NOMO-1 treated with dmso at 0.1 percent for 144 hours (cell line): ENCODE data around the gene TRPM5.

ENCODE experiments used
- DNase-seq: peaks from one replicate; lab custom pipeline; 2025; ENCODE audit not compliant: unreplicated experiment; lab: John Stamatoyannopoulos, UW

TRPM5 gene

DNA sequence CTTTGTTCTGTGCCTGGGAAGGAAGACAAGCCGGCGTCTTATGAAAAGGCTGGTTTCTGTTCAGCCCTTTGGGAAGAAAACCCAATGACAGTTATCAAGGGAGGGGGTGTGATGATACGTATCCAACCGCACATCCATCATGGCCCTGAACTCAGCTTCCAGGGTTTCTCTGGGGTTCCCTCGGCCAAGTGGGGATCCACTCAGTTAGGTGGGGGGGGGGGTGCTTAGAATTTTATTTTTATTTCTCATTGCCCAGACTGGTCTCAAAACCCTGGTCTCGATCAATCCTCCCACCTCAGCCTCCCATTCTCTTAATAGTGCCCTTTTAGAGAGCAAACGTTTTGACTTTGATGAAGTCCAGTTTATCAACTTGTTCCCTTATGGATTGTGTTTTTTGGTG lies 26.2 kb upstream of the TRPM5 start:
- no peak for DNase-seq

DNA sequence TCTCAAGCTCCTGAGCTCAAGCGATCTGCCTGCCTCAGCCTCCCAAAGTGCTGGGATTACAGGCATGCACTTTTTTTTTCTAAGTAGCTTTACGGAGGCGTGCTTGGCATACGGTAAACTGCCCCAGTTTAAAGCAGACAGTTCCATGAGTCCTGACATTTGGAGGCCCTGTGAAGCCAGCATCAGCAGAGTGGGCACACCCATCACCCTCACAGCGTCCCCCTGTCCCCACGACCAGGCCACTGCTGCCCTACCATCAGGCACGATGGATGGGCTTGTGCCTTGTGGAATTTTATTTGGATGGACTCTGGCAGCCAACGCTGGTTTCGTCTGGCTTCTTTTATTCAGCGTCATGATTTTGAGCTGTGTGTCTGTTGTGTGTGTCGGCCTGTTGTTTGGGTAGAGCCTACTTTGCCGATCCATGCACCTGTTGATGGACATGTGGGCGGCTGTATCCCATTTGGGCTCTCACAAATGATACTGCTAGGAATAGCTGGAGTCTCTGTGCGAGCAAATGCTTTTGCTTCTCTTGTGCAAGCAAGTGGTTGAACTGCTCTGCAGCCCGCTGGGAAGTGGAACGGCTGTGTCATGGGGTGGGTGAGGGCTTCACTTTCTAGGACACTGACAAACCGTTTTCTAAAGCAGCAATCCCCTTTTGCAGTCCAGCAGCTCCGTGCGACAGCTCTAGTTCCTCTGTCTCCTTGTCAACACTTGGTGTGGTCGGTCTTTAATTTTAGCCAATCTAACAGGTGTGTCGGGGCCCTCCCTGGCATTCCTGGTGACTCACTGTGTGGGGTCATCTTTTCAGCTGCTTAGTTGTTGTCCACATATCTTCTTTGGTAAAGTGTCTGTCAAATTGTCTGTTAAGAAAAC lies 24.3 kb upstream of the TRPM5 start:
- DNase-seq: no peak

DNA sequence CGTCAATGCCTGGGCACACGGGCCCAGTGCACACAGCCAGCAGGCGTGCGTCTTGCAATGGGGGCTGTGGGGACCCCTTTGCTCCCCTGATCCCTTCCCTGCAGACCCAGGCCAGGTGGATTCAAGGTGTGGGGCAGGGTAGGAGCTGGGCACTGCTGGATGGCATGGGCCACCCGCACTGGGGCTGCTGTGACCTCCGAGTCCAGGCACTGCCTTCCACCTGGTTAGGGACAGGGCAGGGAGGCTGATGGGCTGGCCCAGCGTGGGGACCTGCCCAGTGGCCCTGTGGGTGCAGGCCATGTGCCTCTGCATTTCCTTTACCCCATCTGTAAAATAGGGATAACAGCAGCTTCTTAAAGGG lies 23.4 kb upstream of the TRPM5 start:
- DNase-seq: no peak

DNA sequence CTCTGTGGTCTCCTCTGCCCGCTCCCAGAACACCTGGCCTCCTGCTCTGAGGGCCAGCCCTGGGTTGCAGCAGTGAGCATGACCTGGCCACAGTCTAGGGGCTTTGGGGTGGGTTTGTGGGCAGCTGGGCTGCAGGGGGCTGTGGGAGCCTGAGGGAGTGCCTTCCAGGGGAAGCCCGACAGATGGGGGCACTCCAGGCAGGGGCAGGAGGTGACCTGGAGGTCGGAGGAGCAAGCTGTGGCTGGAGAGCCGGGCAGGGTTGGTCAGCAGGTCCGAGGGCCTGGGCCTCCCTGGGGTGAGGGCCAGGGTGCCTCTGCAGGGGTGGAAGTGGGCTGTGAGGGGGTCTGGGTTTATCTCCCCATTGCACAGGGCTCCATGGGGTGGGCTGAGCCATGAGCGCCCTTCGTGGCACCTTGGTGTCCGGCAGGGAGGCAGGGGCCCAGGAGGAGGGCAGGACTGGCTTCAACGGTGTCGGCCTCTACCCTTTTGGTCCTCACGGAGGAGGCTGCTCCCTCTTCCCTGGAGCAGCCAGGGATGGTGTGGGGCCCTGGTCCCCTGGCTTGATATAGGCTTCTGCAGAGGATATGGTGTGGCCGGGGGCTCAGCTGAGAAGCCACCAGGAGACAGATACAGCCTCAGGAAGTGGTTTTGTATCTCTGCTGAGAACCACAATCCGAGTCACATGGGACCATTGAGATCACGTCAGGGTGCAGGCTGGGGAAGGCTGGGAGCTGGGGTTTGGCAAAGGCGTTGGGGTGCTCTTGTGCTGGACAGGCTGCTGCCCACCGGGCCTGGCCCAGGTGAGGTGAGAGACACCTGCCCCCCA lies 22.8 kb upstream of the TRPM5 start:
- DNase-seq: no peak

DNA sequence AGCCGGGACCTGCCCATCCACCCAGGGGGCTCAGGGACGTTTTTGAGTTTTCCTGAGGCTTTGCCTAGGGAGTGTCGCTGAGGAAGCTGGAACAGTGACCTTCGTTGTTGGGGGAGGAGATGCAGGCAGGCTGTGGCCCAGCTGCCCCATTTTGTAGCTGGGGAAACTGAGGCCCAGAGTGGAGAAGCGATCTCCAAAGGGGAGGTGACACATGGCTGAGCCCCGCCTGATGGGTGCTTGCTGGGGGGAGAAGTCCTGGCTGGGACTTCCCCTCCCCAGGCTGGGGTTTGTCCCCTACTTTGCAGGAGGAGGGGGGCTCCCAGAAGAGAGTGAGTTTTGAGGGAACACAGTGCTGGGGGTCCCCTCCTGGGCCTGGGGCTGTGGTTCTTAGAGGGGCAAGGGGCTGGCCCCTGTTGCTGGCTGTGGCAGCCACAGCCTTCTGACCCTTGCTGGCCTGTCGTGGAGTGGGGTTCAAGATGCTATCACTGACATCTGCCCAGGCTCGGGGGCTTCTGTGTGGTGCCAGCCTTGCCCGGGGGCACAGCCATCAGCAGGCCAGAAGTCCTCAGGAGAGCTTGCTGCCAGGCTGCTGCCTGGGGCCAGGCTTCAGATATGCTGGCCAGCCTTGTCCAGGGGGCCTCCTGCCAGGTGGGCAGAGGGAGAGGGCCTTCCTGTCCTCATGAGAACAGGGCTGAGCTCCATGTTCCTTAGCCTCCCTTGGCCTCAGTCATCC lies 21.9 kb upstream of the TRPM5 start:
- DNase-seq: no peak

DNA sequence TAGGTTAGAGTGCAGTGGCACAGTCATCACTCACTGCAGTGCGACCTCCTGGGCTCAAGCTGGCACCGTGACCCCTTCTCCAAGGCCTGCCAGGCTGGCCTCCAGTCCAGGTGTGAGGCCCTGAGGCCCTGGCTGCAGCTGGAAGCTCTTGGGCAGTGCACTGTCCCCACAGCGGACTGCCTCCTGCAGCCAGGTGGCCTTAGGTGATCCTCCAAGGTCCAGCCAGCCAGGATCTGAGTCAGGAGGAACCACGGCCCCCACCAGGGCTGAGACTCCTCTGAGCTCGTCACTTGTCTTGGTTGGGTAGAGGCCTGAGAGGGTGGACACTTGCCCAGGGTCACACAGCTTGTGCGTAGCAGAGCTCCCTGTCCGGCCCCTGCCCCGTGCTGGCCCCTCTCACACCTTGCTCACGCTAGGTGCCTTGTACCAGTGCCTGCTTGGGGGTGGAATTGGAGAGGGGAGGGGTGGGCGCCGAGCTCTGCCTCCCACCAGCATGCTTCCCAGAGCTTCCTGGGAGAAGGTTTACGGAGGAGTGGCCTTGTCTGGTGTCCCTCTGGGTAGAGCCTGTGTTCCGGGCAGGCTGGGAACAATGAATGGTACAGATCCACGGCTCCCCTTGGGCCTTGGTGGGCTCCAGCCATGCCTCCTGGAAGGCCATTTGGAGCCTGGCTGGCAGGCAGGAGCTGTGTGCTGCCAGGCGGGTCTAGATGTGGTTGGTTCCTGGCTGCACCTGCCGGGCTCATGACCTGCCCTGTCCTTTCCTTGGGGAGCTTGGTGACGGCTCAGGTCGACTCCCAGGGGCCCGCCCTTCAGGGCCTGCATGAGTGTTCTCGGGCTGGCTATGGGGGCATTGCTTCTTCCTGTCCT lies 21.1 kb upstream of the TRPM5 start:
- DNase-seq: no peak

DNA sequence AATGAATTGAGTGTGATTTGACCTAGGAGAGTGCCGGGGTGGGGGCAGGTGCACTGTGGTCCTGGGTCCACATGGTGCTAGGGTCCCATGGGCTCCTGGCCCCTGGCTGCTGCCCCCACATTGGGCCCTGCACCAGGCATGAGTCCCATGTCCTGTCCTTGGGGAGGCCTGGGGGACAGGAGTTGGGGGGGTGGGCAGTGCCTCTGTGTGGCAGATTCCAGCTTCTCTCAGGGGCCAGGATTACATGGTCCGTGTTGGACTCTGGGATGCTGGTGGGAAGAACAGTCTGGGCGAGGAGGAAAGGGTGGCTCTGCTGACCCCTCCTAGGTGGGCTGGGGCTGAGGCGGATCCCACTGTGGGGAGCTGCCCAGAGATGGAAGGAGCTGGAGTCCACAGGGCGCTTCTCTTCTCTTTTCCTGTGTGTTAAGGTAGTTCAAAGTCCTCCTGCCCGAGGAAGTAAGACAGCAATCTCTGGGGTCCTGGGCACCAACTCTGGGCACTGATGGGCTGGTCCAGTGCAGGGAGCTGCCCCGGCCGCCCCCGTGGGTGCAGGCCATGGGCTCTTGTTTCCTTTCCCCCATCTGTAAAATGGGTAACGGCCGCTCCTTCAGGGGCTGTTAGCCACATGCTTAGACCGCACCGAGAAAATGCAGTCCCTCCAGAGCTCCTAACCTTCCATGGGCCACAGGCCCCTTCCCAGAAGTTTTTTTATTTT lies 20.3 kb upstream of the TRPM5 start:
- no peak for DNase-seq

DNA sequence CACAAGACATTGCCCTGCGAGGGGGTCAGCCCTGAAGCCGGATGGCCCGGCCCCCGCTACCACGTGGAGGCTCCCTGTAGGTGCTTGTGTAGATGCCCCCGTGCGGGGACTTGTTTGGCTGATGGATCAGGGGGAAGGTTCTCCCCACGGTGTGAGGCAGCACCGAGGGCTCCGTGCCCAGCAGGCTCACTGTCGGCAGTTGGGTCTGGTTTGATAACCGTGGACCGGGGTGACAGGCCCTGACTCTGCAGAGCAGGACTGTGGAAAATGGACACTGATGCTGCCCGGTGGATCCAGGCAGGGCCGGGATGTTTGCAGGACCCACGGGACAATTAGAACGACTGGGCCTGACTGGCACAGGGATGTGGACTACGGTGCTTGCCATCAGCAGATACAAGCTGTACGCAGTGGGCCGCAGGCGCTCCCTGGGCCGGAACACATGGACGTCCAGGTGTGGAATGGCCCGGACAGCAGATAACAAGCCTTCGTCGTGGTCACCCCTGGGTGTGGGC lies 19.5 kb upstream of the TRPM5 start:
- DNase-seq: no peak

DNA sequence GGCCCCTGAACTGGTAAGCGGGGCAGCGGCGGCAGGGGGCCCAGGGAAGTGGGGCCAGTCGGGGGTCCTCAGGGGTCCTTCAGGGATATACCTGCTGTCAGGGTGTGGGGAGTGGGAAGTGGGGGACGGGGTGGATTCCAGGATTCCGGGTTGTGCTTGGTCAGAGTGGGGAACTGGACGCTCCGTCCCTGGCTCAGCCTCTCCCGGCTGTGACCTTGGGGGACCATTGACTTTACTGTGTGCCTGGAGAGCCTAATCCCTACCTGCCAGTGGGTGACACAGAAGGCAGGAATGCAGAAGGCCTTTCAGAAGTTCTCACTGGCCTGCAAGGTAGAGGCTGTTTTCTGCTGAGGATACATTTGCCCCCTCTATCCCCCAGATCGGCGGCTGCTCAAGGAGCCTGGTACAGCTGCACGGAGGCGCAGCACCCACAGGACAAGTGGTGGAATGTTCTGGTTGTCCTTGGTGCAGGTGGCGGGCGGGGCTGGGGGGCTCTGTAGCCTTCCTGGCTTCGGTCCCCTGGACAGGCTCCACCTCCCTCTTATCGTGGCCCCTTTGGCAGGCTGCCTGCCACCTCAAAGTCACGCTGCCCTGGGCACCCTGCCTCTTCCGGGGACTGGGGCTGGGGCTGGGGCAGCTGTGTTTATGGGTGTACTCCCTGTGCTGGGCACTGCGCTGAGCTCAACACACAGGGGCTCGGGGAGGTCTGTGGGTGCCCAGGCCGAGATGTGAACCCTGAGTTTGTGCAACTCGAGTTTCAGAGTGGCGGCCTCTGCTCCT lies 18.9 kb upstream of the TRPM5 start:
- no peak for DNase-seq

DNA sequence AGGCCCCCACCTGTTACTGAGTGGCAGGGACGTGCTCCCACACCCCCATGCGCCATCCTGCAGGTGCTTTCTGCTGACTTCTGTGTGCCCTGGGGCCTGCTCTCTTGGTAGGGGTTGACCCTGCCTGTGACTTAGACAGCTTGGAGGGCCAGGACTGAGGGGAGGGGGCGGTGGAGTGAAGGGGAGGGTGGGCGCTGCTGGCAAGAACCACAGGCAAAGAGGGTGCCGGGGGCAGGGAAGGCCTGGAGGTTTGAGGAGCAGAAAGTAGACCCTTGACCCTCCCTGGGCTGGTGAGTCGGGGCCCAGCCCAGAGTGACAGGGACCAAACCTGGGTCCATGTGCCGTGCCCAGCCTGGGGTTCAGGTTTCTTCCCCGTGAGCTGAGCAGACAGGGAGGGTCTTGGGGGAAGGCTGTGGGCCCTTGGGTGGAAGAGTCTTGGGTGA lies 18.2 kb upstream of the TRPM5 start:
- DNase-seq: no peak

DNA sequence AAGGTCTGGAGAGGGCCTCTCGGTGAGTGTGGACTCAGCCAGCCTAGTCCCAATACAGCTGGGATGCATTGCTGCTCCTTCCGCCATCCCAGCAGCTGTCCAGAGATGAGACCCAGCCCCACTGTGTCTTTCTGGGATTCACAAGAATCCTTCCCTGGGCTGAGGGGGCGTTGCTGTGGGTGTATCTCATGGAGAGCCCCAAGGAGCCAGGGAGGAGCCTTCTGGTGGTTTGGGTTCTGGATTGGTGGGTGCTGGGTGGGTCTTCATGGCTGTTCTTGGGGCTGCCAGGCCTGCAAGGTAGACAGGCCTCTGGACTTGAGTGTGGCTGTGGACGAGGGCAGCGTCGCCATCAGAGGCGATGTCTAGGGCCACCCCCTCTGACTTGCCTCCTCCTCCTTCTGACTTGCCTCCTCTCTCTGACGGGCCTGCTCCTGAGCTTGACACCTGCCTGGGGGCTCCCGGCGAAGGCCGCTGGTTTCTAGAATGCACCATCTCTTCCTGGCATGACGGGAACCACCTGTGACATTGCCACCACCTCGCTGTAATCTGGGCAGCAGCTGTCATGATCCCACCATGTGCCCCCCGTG lies 17.7 kb upstream of the TRPM5 start:
- no peak for DNase-seq

DNA sequence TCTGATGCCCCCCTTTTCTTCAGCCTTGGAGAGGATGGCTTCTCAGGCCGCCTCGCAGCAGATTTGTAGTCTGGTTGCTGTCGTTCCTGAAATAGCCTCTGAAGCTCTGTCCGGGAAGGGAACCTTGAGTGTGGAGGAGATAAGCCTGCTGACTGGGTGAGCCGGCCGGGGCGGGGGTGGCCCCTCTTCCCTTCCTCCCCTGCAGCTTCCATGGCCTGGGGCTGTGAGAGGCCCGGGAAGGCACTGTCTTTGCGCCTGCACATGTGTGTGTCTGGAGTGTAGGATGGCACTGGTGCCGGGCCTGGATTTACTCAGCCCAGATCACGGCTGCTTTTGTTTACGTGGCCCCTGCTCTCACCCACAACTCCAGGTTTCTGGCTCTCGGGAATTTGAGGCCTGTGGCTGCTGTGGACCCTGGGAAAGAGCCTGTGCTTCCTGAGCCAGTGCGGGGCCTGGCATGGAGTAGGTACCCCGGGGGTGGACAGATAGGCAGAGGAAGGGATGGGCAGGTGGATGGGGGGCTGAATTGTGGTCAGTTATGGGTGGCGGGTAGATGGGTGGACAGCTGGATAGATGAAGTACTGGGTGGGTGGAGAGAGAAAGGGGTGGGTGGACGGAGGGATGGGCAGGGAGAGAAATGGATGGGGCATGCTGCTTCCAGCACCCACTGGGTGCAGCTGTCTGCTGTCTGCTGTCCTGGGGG lies 17.1 kb upstream of the TRPM5 start:
- DNase-seq: no peak

DNA sequence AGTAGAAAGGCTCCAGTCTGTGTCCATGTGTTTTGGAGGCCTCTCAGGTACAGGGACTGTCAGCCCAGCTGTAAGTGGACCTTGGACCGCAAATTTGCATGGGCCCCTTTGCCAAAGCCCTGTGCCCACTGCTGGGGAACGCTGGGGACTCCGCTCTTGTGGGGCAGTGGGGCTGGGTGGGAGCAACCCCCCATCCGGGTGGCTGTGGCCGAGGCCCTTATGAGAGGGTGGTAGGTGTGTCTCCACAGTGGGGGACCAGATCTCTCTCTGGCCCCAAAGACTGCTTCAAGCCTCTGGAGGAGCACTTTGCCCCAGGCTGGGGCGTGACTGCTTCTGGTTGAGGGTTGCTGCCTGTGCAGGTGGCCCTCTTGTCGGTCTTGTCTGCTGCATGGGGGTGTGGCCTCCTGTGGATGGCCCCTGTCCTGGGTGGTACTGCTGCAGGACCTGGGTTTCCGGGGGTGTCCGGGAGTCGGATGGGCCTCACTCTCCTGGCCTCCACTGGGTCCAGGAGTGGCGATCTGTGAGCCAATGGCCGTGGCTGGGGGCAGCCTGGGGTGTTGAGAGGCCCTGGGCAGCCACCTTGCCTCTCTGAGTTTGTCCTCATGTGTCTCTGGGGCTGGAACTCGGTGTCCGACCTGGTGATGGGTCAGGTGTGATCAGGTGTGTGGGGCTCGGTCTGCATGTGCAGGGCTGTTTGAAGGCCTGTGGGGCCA lies 16.4 kb upstream of the TRPM5 start:
- DNase-seq: no peak

DNA sequence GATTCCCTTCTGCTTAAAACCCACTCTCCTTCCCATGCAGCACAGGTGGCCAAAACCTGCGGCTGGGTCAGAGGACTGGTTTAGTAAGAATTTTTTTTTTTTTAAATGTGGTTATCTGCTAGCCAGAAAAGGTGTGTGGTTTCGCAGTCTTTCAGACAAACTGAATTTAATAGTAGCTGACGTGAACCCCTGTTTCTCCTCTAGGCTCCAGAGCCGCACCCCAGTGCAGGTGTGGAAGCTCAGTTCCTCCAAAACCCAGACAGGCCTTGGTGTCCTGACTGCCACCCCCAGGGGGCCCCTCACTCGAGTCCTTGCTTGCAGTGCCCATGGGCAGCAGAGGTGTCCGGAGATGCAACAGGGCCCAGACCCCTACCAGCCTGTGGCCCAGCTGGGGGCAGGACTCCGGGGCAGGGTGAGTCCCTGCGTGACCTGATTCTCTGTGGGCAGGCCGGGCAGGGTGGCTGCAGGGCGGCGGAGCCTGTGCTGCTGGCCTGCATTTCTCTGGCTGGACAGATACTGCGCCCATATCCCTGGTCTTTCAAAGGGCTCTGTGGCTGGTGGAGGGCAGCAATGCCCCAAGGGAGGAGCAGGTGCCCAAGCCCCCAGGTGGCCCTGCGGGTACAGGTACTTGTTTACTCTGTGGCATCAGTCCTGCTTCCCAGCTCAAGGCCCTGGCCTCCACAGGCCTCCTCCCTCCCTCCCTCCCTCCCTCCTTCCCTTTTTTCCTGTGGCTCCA lies 15.7 kb upstream of the TRPM5 start:
- no peak for DNase-seq

DNA sequence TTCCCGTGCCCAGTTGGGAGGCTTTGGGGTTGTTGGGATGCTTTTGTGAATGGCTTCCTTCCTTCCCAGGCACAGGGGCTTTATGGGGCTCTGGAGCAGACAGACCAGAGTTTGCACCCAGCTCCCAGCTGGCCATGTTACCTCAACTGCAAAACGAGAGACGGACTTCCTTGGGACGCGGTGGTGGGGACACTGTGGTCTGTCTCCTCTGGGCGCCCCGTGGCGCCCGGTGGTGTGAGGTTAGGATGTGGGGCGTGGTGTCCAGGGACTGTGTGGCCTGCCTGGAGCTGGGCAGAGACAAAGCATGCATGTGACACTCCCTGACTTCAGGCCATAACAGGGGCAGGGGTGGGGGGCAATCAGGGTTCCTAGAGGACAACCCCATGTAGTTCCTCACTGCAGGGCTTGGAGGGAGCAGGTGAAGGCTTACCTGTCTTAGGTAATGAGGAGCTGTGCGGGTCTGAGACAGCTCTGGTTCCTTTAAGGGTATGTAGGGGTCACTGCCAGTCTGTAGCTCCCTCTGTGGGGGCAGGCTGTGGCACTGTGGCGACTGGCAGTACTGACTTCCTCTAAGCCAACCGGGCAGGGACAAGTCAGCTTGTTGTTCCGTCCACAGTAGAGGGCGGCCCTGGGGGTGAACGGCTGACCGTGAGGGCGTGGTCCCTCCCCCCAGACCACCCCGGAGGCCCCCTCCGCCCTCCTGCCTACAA lies 14.9 kb upstream of the TRPM5 start:
- DNase-seq: no peak

DNA sequence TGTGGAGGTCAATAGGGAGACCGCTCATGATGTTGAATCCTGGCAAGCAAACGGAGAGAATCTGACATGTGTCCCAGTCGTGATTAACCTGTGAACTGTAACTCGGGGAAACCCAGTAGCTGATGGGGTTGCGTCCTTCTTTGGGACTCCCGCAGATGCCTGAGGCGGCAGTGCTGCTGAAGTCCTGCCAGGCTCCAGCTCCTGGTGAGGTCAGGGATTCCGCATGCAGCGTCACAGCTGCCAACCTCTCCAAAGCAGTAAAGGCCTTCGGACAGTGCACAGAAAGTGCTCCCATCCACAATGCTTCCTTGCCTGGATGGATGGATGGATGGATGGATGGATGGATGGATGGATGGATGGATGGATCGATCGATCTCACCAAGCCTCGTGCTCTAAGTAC lies 14.0 kb upstream of the TRPM5 start:
- DNase-seq: no peak
